Renal pelvis (tissue), 4 donors: Measurements from ENCODE around the gene SIRT2. TPM values are rescaled to one million over a fixed set of nuclear protein-coding genes. Genes with fewer than 3 reads are reported as not detected.
A peak's percentile ranks its signal among the peaks of the same experiment; 100 is the strongest.
"Not testable (repeated sequence)": the region's sequence is repeated elsewhere in the genome, so short reads cannot be mapped to it uniquely, and the experiment has no call there.

Experiments
- DNase-seq: peaks from one replicate; pipeline ENCODE4 v3.0.0-alpha.2; 2013
- polyA plus RNA-seq, 3 donors: library from polyadenylated mRNA; unstranded; fragments of 120-200 nt; gene quantifications; one replicate each; pipeline ENCODE4 v1.2.1, GENCODE V29; 2013; ENCODE audit not compliant: insufficient read length in 3 of 3

Gene SIRT2
- polyA plus RNA-seq, 3 donors, result 43.7 to 53.7 (median 51.2) TPM

GRCh38 chr19:38833092-38833425 is 66.4 kb downstream of the SIRT2 start:
- DNase-seq, result no peak

GRCh38 chr19:38831142-38831605 is 68.2 kb downstream of the SIRT2 start:
- peak; percentile 63 for DNase-seq

GRCh38 chr19:38830039-38830733 is 69.2 kb downstream of the SIRT2 start:
- no peak for DNase-seq

GRCh38 chr19:38829203-38829602 is 70.2 kb downstream of the SIRT2 start:
- not testable (repeated sequence) for DNase-seq

Other genes starting within 250 kb of the SIRT2 start
- 10 to 100 TPM in 2 of 3 donors, 1 to 10 TPM in 1; 9.1 to 14.0 (median 12.9) TPM for gene CAPN12, start 155.1 kb downstream of the SIRT2 start, polyA plus RNA-seq
- under 1 TPM in 1 of 3 donors, not detected in 2; 0.78 TPM for gene LGALS7, start 126.1 kb downstream of the SIRT2 start, polyA plus RNA-seq
- gene LGALS7B, start 110.4 kb downstream of the SIRT2 start, polyA plus RNA-seq, result 1 to 10 TPM; 2.0 to 3.2 (median 2.2) TPM
- gene LGALS4, start 86.7 kb downstream of the SIRT2 start, polyA plus RNA-seq, result 1 to 10 TPM; 1.3 to 2.4 (median 1.9) TPM
- 100 to 1,000 TPM; 165 to 180 (median 174) TPM for gene ECH1, start 67.8 kb downstream of the SIRT2 start, polyA plus RNA-seq
- gene HNRNPL, start 49.6 kb downstream of the SIRT2 start, polyA plus RNA-seq, result 100 to 1,000 TPM; 466 to 472 (median 471) TPM
- 10 to 100 TPM in 1 of 3 donors, 1 to 10 TPM in 2; 8.0 to 10.0 (median 9.6) TPM for gene RINL, start 21.3 kb downstream of the SIRT2 start, polyA plus RNA-seq
- 10 to 100 TPM in 2 of 3 donors, 1 to 10 TPM in 1; 9.7 to 12.2 (median 11.5) TPM for gene NFKBIB, start 351 bp upstream of the SIRT2 start, polyA plus RNA-seq
- gene CCER2, start 12.6 kb upstream of the SIRT2 start, polyA plus RNA-seq, result 1 to 10 TPM in 1 of 3 donors, under 1 TPM in 2; 0.63 to 1.1 (median 0.86) TPM
- gene SARS2, start 31.1 kb upstream of the SIRT2 start, polyA plus RNA-seq, result 10 to 100 TPM; 48.7 to 64.8 (median 62.2) TPM
- 10 to 100 TPM; 25.3 to 31.2 (median 30.9) TPM for gene MRPS12, start 31.3 kb upstream of the SIRT2 start, polyA plus RNA-seq
- gene FBXO17, start 76.1 kb upstream of the SIRT2 start, polyA plus RNA-seq, result 100 to 1,000 TPM in 2 of 3 donors, 10 to 100 TPM in 1; 66.1 to 106 (median 106) TPM
- gene FBXO27, start 132.9 kb upstream of the SIRT2 start, polyA plus RNA-seq, result 1 to 10 TPM; 7.8 to 10.0 (median 8.7) TPM
- gene ACP7, start 184.8 kb upstream of the SIRT2 start, polyA plus RNA-seq, result under 1 TPM; 0.29 to 0.75 (median 0.67) TPM
- 10 to 100 TPM; 66.6 to 76.3 (median 73.6) TPM for gene PAK4, start 226.2 kb upstream of the SIRT2 start, polyA plus RNA-seq